Mucosa of gallbladder (tissue), 1 donor: ENCODE measurements around the gene RBP2. TPM values are rescaled to one million over a fixed set of nuclear protein-coding genes. Genes with fewer than 3 reads are reported as not detected.
"Not testable (repeated sequence)": the region's sequence is repeated elsewhere in the genome, so short reads cannot be mapped to it uniquely, and the experiment has no call there.

ENCODE experiments used
- DNase-seq: peaks from one replicate; pipeline ENCODE4 v3.0.0-alpha.2; 2020; ENCODE audit warnings: low spot score
- total RNA-seq: library from RNA; stranded (reverse); gene quantifications from one replicate; pipeline ENCODE4 v1.2.1, GENCODE V29; 2021
- donor health status: DM: no; HTN: no; CAD: no.

RBP2 gene
- total RNA-seq, 1 donor from 2014 or later: 12.2 TPM

GRCh38 chr3:139443186-139443585, 33.1 kb downstream of the RBP2 start:
- no peak for DNase-seq

GRCh38 chr3:139441656-139442055, 34.7 kb downstream of the RBP2 start:
- DNase-seq: no peak

GRCh38 chr3:139440639-139441556, 35.4 kb downstream of the RBP2 start:
- no peak for DNase-seq

- DNase-seq: no peak
These were observed 37.0 kb downstream of the RBP2 start for GRCh38 chr3:139439278-139439677.

GRCh38 chr3:139434764-139435307, 41.5 kb downstream of the RBP2 start:
- no peak for DNase-seq

GRCh38 chr3:139434228-139434627, 42.1 kb downstream of the RBP2 start:
- no peak for DNase-seq

GRCh38 chr3:139433089-139433488, 43.2 kb downstream of the RBP2 start:
- no peak for DNase-seq

- DNase-seq: no peak
These were observed 45.8 kb downstream of the RBP2 start for GRCh38 chr3:139430493-139430892.

- DNase-seq: no peak
These were observed 48.8 kb downstream of the RBP2 start for GRCh38 chr3:139427283-139428060.

- no peak for DNase-seq
These were observed 50.4 kb downstream of the RBP2 start for GRCh38 chr3:139425745-139426400.

GRCh38 chr3:139423232-139423631, 53.1 kb downstream of the RBP2 start:
- no peak for DNase-seq

- DNase-seq: no peak
These were observed 54.9 kb downstream of the RBP2 start for GRCh38 chr3:139421460-139421859.

- no peak for DNase-seq
These were observed 55.3 kb downstream of the RBP2 start for GRCh38 chr3:139421040-139421439.

- no peak for DNase-seq
These were observed 58.2 kb downstream of the RBP2 start for GRCh38 chr3:139418144-139418543.

GRCh38 chr3:139416275-139416674, 60.0 kb downstream of the RBP2 start:
- no peak for DNase-seq

- DNase-seq: peak; percentile 42
These were observed 61.6 kb downstream of the RBP2 start for GRCh38 chr3:139414608-139415224.

- DNase-seq: not testable (repeated sequence)
These were observed 63.4 kb downstream of the RBP2 start for GRCh38 chr3:139412891-139413290.
